H1 (cell line): ENCODE data around the gene CUX1. TPM values are rescaled to one million over a fixed set of nuclear protein-coding genes. Genes with fewer than 3 reads are reported as not detected.

Experiments used
- CTCF ChIA-PET: fragments of 300-600 bp; sonication (Branson Sonifier 250); formaldehyde crosslinking; loops from one replicate; lab custom pipeline; 2021; ENCODE audit not compliant: partially characterized antibody; lab: Charles Lee
- POLR2A ChIA-PET: fragments of 300-600 bp; sonication (Branson Sonifier 250); formaldehyde crosslinking; loops from one replicate; lab custom pipeline; 2021; ENCODE audit warnings: inconsistent platforms; ENCODE audit not compliant: partially characterized antibody; lab: Charles Lee
- DNase-seq, 2 experiments: peaks; one replicate each; pipeline versions ENCODE4 v3.0.0 to v3.0.0-alpha.2; 2010 to 2022; ENCODE audit warnings: low spot score in 2 of 2, low read depth in 1 of 2, mixed read lengths in 1 of 2
- FAIRE-seq: peaks from 2 replicates; lab custom pipeline; 2011; peaks lifted over from hg19 to GRCh38; lab: Jason Lieb, UNC
- H2AFZ ChIP-seq: 2 replicates; pipeline ENCODE4 v1.8.1; 2012; ENCODE audit warnings: low read length, inconsistent platforms
- H2AK5ac ChIP-seq: 2 replicates; pipeline ENCODE4 v1.6.1; 2013; ENCODE audit warnings: low read depth, low read length
- H2BK120ac ChIP-seq: replicated peaks from 2 replicates; pipeline ENCODE3; 2013; ENCODE audit warnings: low read depth, low read length, inconsistent platforms
- H2BK12ac ChIP-seq: 2 replicates; pipeline ENCODE4 v1.6.1; 2013; ENCODE audit warnings: low read depth, low read length
- H2BK15ac ChIP-seq: 2 replicates; pipeline ENCODE4 v1.6.1; 2013; ENCODE audit warnings: low read length
- H2BK20ac ChIP-seq: 2 replicates; pipeline ENCODE4 v1.6.1; 2013; ENCODE audit warnings: low read length
- H2BK5ac ChIP-seq: 2 replicates; pipeline ENCODE4 v1.6.1; 2013; ENCODE audit warnings: low read depth, low read length
- H3K14ac ChIP-seq: 2 replicates; pipeline ENCODE4 v1.6.1; 2013; ENCODE audit warnings: inconsistent platforms; ENCODE audit not compliant: insufficient read length
- H3K18ac ChIP-seq: 2 replicates; pipeline ENCODE4 v1.6.1; 2013; ENCODE audit warnings: low read length; ENCODE audit errors: extremely low read depth
- H3K23ac ChIP-seq: 2 replicates; pipeline ENCODE4 v1.6.1; 2013; ENCODE audit warnings: inconsistent platforms; ENCODE audit not compliant: insufficient read length
- H3K23me2 ChIP-seq: 2 replicates; pipeline ENCODE4 v1.6.1; 2013; ENCODE audit warnings: low read depth, low read length
- H3K27ac ChIP-seq: 2 replicates; pipeline ENCODE4 v1.6.1; 2011; ENCODE audit warnings: low read depth, low read length, inconsistent platforms
- H3K27me3 ChIP-seq, 4 experiments: replicated peaks in 1 of 4; 1 replicate in 1 of 4; 2 replicates in 3 of 4; pipeline versions ENCODE4 v1.6.1 to v1.8.1; 2011 to 2013; ENCODE audit warnings: low read length in 3 of 4, mild to moderate bottlenecking in 3 of 4, inconsistent platforms in 2 of 4, mixed read lengths in 2 of 4, moderate library complexity in 1 of 4; ENCODE audit not compliant: control insufficient read depth in 3 of 4, insufficient read depth in 3 of 4; ENCODE audit errors: extremely low read depth in 1 of 4
- H3K36me3 ChIP-seq, 4 experiments: 2 replicates each; pipeline versions ENCODE4 v1.6.1 to v1.8.1; 2011 to 2013; ENCODE audit warnings: mild to moderate bottlenecking in 4 of 4, low read length in 3 of 4, moderate library complexity in 2 of 4, control low read depth in 1 of 4, inconsistent platforms in 1 of 4; ENCODE audit not compliant: insufficient read depth in 4 of 4, control insufficient read depth in 2 of 4
- H3K4ac ChIP-seq: replicated peaks from 2 replicates; pipeline ENCODE3; 2013; ENCODE audit warnings: low read length, low read depth, mixed read lengths, inconsistent platforms; ENCODE audit not compliant: insufficient read length
- H3K4me1 ChIP-seq, 4 experiments: replicated peaks in 1 of 4; 1 replicate in 1 of 4; 2 replicates in 3 of 4; pipeline versions ENCODE4 v1.6.1 to v1.8.1; 2011 to 2013; ENCODE audit warnings: low read length in 3 of 4, inconsistent platforms in 2 of 4, mixed read lengths in 1 of 4; ENCODE audit not compliant: insufficient read depth in 4 of 4, control insufficient read depth in 3 of 4
- H3K4me2 ChIP-seq, 2 experiments: 2 replicates each; pipeline versions ENCODE4 v1.6.1 to v1.8.1; 2011 to 2013; ENCODE audit warnings: low read depth in 2 of 2, low read length in 2 of 2, control low read depth in 1 of 2, inconsistent platforms in 1 of 2, mild to moderate bottlenecking in 1 of 2; ENCODE audit not compliant: insufficient read depth in 1 of 2
- H3K4me3 ChIP-seq, 4 experiments: fragments of 200-600, 300-600 bp in 1 of 4; sonication (generic), shearing (Covaris generic), sonication (Bioruptor Twin) in 1 of 4; 2 replicates each; pipeline versions ENCODE4 v1.5.1 to v1.8.1; 2011 to 2016; ENCODE audit warnings: low read length in 4 of 4, low read depth in 3 of 4, control low read depth in 2 of 4, inconsistent platforms in 2 of 4, mild to moderate bottlenecking in 2 of 4, mixed read lengths in 1 of 4, moderate library complexity in 1 of 4; ENCODE audit not compliant: insufficient read depth in 2 of 4; ENCODE audit errors: extremely low read depth in 1 of 4
- H3K56ac ChIP-seq: replicated peaks from 2 replicates; pipeline ENCODE3; 2013; ENCODE audit warnings: low read depth, mild to moderate bottlenecking, mixed read lengths, low read length, inconsistent platforms; ENCODE audit not compliant: insufficient read length
- H3K79me1 ChIP-seq: 2 replicates; pipeline ENCODE4 v1.6.1; 2013; ENCODE audit warnings: low read depth, low read length, control low read depth
- H3K79me2 ChIP-seq, 2 experiments: 2 replicates each; pipeline versions ENCODE4 v1.6.1 to v1.8.1; 2012 to 2013; ENCODE audit warnings: low read length in 2 of 2, mild to moderate bottlenecking in 2 of 2, inconsistent platforms in 1 of 2; ENCODE audit not compliant: insufficient read depth in 2 of 2, control insufficient read depth in 1 of 2
- H3K9ac ChIP-seq, 4 experiments: replicated peaks in 1 of 4; 1 replicate in 1 of 4; 2 replicates in 3 of 4; pipeline versions ENCODE4 v1.6.1 to v1.8.1; 2011 to 2013; ENCODE audit warnings: low read depth in 3 of 4, low read length in 3 of 4, control low read depth in 2 of 4, mild to moderate bottlenecking in 2 of 4, moderate library complexity in 2 of 4, inconsistent platforms in 1 of 4; ENCODE audit errors: extremely low read depth in 1 of 4
- H3K9me3 ChIP-seq, 2 experiments: 2 replicates each; pipeline versions ENCODE4 v1.6.1 to v1.8.1; 2012 to 2013; ENCODE audit warnings: mild to moderate bottlenecking in 2 of 2, moderate library complexity in 2 of 2, control low read depth in 1 of 2, inconsistent platforms in 1 of 2, low read depth in 1 of 2, low read length in 1 of 2, mixed read lengths in 1 of 2; ENCODE audit not compliant: insufficient read depth in 2 of 2
- H4K20me1 ChIP-seq, 2 experiments: replicated peaks in 1 of 2; 2 replicates each; pipeline versions ENCODE3 to v1.8.1; 2011 to 2013; ENCODE audit warnings: inconsistent platforms in 2 of 2, low read length in 2 of 2, mild to moderate bottlenecking in 1 of 2; ENCODE audit not compliant: insufficient read depth in 2 of 2, control insufficient read depth in 1 of 2
- H4K5ac ChIP-seq: 2 replicates; pipeline ENCODE4 v1.6.1; 2013; ENCODE audit warnings: low read length, low read depth, mixed read lengths, inconsistent platforms; ENCODE audit not compliant: insufficient read length
- H4K8ac ChIP-seq: 2 replicates; pipeline ENCODE4 v1.8.0; 2013; ENCODE audit warnings: mild to moderate bottlenecking, moderate library complexity, low read length, inconsistent platforms; ENCODE audit not compliant: insufficient read depth; ENCODE audit errors: extremely low read depth
- H4K91ac ChIP-seq: replicated peaks from 2 replicates; pipeline ENCODE3; 2013; ENCODE audit warnings: low read length, mixed read lengths, inconsistent platforms; ENCODE audit not compliant: insufficient read length
- ASH2L ChIP-seq: fragments of 200-600, 300-600 bp; sonication (generic); IDR thresholded peaks from one replicate; pipeline ENCODE4 v1.7.1; 2017; ENCODE audit warnings: low read length
- CBX5 ChIP-seq: fragments of 300-800, 300-1000 bp; sonication (generic); IDR thresholded peaks from 2 replicates; pipeline ENCODE4 v1.7.1; 2016; ENCODE audit warnings: antibody characterized with exemption, low read length, low read depth
- CHD2 ChIP-seq: IDR thresholded peaks from 2 replicates; pipeline ENCODE4 v1.6.1; 2012; ENCODE audit warnings: low read length, improper control_type of control experiment
- JUN ChIP-seq: IDR thresholded peaks from 2 replicates; pipeline ENCODE4 v1.6.1; 2011; ENCODE audit warnings: low read depth, mild to moderate bottlenecking, improper control_type of control experiment, low read length
- KDM1A ChIP-seq: fragments of 200-600, 300-600 bp; sonication (generic); IDR thresholded peaks from 2 replicates; pipeline ENCODE4 v1.7.1; 2016; ENCODE audit warnings: mild to moderate bottlenecking, low read length, borderline replicate concordance
- NANOG ChIP-seq: IDR thresholded peaks from 2 replicates; pipeline ENCODE4 v1.6.1; 2011; ENCODE audit warnings: low read length, low read depth, mild to moderate bottlenecking, inconsistent platforms; ENCODE audit not compliant: insufficient read depth, poor library complexity, severe bottlenecking
- POLR2A ChIP-seq, 2 experiments: IDR thresholded peaks; 1 replicate in 1 of 2; 2 replicates in 1 of 2; pipeline ENCODE4 v1.6.1; 2011; ENCODE audit warnings: low read depth in 2 of 2, low read length in 2 of 2, mild to moderate bottlenecking in 2 of 2; ENCODE audit errors: control extremely low read depth in 1 of 2
- RNF2 ChIP-seq: fragments of 200-900, 300-1000 bp; sonication (generic); IDR thresholded peaks from 2 replicates; pipeline ENCODE4 v1.7.1; 2016; ENCODE audit warnings: borderline replicate concordance, low read depth, mild to moderate bottlenecking, antibody characterized with exemption, low read length; ENCODE audit not compliant: poor library complexity, severe bottlenecking; ENCODE audit errors: missing control alignments
- SP1 ChIP-seq: IDR thresholded peaks from 2 replicates; pipeline ENCODE4 v1.6.1; 2011; ENCODE audit warnings: low read depth, low read length
- TBP ChIP-seq: IDR thresholded peaks from 2 replicates; pipeline ENCODE4 v1.6.1; 2011; ENCODE audit warnings: low read depth, low read length, improper control_type of control experiment
- WGBS, 2 experiments: shearing (Covaris generic) in 1 of 2; methylation state at CpG; one replicate each; pipeline versions ENCODE4 v1.1.6 to v1.1.7; 2013 to 2015; ENCODE audit warnings: low lambda C conversion rate in 2 of 2, mixed read lengths in 2 of 2, inconsistent platforms in 1 of 2, low coverage in 1 of 2, missing lambda C conversion rate in 1 of 2; ENCODE audit not compliant: insufficient replicate concordance in 2 of 2, insufficient coverage in 1 of 2, insufficient read length in 1 of 2; ENCODE audit errors: extremely low coverage in 1 of 2, missing lambda C conversion rate in 1 of 2; 5-methylcytosine and 5-hydroxymethylcytosine counted together
- polyA plus RNA-seq, 7 experiments: library from polyadenylated mRNA; depleted of rRNA in 3 of 7; stranded (reverse) in 5 of 7; unstranded in 2 of 7; fragments of >200 nt in 5 of 7; fragments of 200-250 nt in 2 of 7; gene quantifications; 1 replicate in 5 of 7; 2 replicates in 1 of 7; 4 replicates in 1 of 7; pipeline versions ENCODE4 v1.2.1 to v1.2.3, GENCODE V29; 2011 to 2013; ENCODE audit warnings: missing spikeins in 2 of 7, mixed read lengths in 2 of 7
- total RNA-seq: library from RNA; stranded (reverse); fragmentation: NEBNext Ultra II Directional; extraction: Animal tissue kit (Norgen Biotek cat#: 25700); gene quantifications from 2 replicates; pipeline ENCODE4 v1.2.1, GENCODE V29; 2021
- TF ChIP-seq, protein P1 (sequence below): IDR thresholded peaks from 2 replicates; pipeline ENCODE4 v1.6.1; 2011; ENCODE audit warnings: low read length, improper control_type of control experiment
- TF ChIP-seq, protein P2 (sequence below): IDR thresholded peaks from 2 replicates; pipeline ENCODE4 v1.6.1; 2011; ENCODE audit warnings: low read depth, mild to moderate bottlenecking, low read length; ENCODE audit not compliant: insufficient read depth

CUX1 gene
- total and polyA plus RNA-seq, 2 of the 8 experiments (the other 6 are each of a cell fraction or from before 2014, with no cell fraction given) = 21.6 to 65.9 TPM

DNA sequence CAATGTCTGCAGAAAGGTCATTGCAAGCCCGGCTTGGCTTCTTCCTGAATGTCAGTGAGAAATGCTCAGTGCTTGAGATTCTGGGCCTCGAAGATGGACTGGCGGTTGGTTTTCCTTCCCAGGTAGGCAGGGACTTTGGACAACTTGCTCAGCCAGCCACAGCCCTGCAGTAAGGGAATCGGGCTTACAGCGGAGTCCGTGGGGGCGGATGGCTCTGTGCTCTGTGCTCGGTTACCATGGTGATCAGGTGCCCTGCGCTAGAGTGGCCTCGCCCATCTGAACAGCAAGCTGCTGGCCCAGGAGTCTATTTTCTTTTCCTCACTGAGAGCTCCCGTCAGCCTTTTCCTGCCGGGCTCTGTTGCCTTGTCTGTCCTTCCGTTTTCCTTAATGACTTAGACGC is 391.4 kb downstream of the CUX1 start:
- peaks cover 2 to 24% (median 20%) of the 10 kb centered on the region in 4 experiments; a peak in 7 of 8 replicates for H3K36me3 ChIP-seq
- DNase-seq (no peak), FAIRE-seq (no peak)
- no peak overlapping the region for H3K4me2 ChIP-seq
- ChIA-PET POLR2A (interaction anchor here (1.1 kb wide), 1 partner anchor 216 kb away, joined by 3 read pairs; no protein-coding TSS in a partner anchor), CTCF (interaction anchor here (1.4 kb wide), 1 partner anchor 63 kb away, joined by 3 read pairs; no protein-coding TSS in a partner anchor)
- H2AK5ac ChIP-seq = no peak overlapping the region
- no peak overlapping the region for H4K8ac ChIP-seq
- H2BK20ac ChIP-seq = no peak overlapping the region
- H3K4me1 ChIP-seq = no peaks in the 10 kb centered on the region; a peak in 1 of 7 replicates
- no peak overlapping the region for H3K56ac ChIP-seq
- H3K23me2 ChIP-seq = no peaks in the 10 kb centered on the region
- no peak overlapping the region for H3K18ac ChIP-seq
- H3K27ac ChIP-seq = no peak overlapping the region
- no peak overlapping the region for H2BK12ac ChIP-seq
- H2BK15ac ChIP-seq = no peak overlapping the region
- H3K27me3 ChIP-seq = no peaks in the 10 kb centered on the region
- H3K14ac ChIP-seq = no peak overlapping the region
- no peaks in the 10 kb centered on the region for H3K9me3 ChIP-seq
- H3K79me2 ChIP-seq = no peaks in the 10 kb centered on the region
- H3K4ac ChIP-seq = no peak overlapping the region
- 95% methylated on average over 14 of the region's 14 CpGs; no CpG with 5 or more reads in 1 of the 2 experiments for WGBS, 2 experiments
- H2AFZ ChIP-seq = no peak overlapping the region
- no peak overlapping the region for H3K9ac ChIP-seq
- no peak overlapping the region for H3K4me3 ChIP-seq
- H3K79me1 ChIP-seq = no peaks in the 10 kb centered on the region
- H2BK5ac ChIP-seq = no peak overlapping the region
- no peak overlapping the region for H4K91ac ChIP-seq
- H2BK120ac ChIP-seq = no peak overlapping the region
- H4K20me1 ChIP-seq = peaks cover 0 to 5% of the 10 kb centered on the region in 2 experiments
- no peak overlapping the region for H4K5ac ChIP-seq
- H3K23ac ChIP-seq = no peak overlapping the region
- TF ChIP-seq JUN (no peak), TBP (no peak), CHD2 (no peak), CBX5 (no peak), RNF2 (no peak), SP1 (no peak), NANOG (no peak), ASH2L (no peak), POLR2A (IDR thresholded peaks at IDR 0.05; ENCODE audit: control extremely low read depth in 1 of 2, low read depth in 2 of 2, low read length in 2 of 2) (no peak), KDM1A (no peak)
- TF ChIP-seq, protein P1, sequence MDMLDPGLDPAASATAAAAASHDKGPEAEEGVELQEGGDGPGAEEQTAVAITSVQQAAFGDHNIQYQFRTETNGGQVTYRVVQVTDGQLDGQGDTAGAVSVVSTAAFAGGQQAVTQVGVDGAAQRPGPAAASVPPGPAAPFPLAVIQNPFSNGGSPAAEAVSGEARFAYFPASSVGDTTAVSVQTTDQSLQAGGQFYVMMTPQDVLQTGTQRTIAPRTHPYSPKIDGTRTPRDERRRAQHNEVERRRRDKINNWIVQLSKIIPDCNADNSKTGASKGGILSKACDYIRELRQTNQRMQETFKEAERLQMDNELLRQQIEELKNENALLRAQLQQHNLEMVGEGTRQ = no peak
- TF ChIP-seq, protein P2, sequence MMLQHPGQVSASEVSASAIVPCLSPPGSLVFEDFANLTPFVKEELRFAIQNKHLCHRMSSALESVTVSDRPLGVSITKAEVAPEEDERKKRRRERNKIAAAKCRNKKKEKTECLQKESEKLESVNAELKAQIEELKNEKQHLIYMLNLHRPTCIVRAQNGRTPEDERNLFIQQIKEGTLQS = no peak
